Erythroblast (primary cell): Measurements from ENCODE around the gene PGLYRP2.

Experiments
- GATA1 ChIP-seq: IDR thresholded peaks from 2 replicates; pipeline ENCODE4 v1.6.1; 2011; ENCODE audit warnings: low read depth, mild to moderate bottlenecking, control low read depth, low read length, moderate library complexity
- POLR2A ChIP-seq: IDR thresholded peaks from 2 replicates; pipeline ENCODE4 v1.6.1; 2011; ENCODE audit warnings: mild to moderate bottlenecking, low read length

- TF ChIP-seq POLR2A = no peak
- TF ChIP-seq GATA1 = no peak
These were observed 56.2 kb downstream of the PGLYRP2 start for GRCh38 chr19:15423130-15423529.
